Measurements from ENCODE around the gene ZDHHC8. TPM values are rescaled to one million over a fixed set of nuclear protein-coding genes. Genes with fewer than 3 reads are reported as not detected.
"Not testable (repeated sequence)": the region's sequence is repeated elsewhere in the genome, so short reads cannot be mapped to it uniquely, and the experiment has no call there.

Gene ZDHHC8
- total RNA-seq, 2 donors from 2014 or later, result 20.0 to 21.4 TPM

GRCh38 chr22:20157430-20158183, 26.0 kb downstream of the ZDHHC8 start:
- WGBS, 2 donors, result 33 to 50% methylated on average over 3 to 15 of the region's 15 CpGs
- ATAC-seq (no peak), DNase-seq (no peak)
- Histone ChIP-seq H3K27me3 (no peaks in the 10 kb centered on the region), H3K36me3 (replicated peaks in 1 of 2; ENCODE audit: insufficient read depth in 1 of 2, low read depth in 2 of 2) (no peaks in the 10 kb centered on the region), H3K9me3 (no peaks in the 10 kb centered on the region), H3K4me1 (peaks cover 7% of the 10 kb centered on the region), H3K27ac (no peak overlapping the region), H3K4me3 (no peak overlapping the region)
- TF ChIP-seq POLR2A (IDR thresholded peaks at IDR 0.05), result no peak
- TF ChIP-seq, protein P1, sequence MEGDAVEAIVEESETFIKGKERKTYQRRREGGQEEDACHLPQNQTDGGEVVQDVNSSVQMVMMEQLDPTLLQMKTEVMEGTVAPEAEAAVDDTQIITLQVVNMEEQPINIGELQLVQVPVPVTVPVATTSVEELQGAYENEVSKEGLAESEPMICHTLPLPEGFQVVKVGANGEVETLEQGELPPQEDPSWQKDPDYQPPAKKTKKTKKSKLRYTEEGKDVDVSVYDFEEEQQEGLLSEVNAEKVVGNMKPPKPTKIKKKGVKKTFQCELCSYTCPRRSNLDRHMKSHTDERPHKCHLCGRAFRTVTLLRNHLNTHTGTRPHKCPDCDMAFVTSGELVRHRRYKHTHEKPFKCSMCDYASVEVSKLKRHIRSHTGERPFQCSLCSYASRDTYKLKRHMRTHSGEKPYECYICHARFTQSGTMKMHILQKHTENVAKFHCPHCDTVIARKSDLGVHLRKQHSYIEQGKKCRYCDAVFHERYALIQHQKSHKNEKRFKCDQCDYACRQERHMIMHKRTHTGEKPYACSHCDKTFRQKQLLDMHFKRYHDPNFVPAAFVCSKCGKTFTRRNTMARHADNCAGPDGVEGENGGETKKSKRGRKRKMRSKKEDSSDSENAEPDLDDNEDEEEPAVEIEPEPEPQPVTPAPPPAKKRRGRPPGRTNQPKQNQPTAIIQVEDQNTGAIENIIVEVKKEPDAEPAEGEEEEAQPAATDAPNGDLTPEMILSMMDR (IDR thresholded peaks at IDR 0.05), result no peak
- intact Hi-C loops (cut with DNase I), result loop anchor here (2.0 kb wide), 1 partner anchor 127 kb away; no protein-coding TSS in a partner anchor

- ATAC-seq (no peak), DNase-seq (no peak)
- Histone ChIP-seq H3K27me3 (no peaks in the 10 kb centered on the region), H3K27ac (no peak overlapping the region), H3K4me1 (peaks cover 7% of the 10 kb centered on the region), H3K9me3 (no peaks in the 10 kb centered on the region), H3K4me3 (no peak overlapping the region), H3K36me3 (replicated peaks in 1 of 2; ENCODE audit: insufficient read depth in 1 of 2, low read depth in 2 of 2) (no peaks in the 10 kb centered on the region)
- TF ChIP-seq POLR2A (IDR thresholded peaks at IDR 0.05), result no peak
- TF ChIP-seq, protein P1 (IDR thresholded peaks at IDR 0.05), result no peak
- 71 to 78% methylated on average over 11 to 14 of the region's 15 CpGs for WGBS, 2 donors
- intact Hi-C loops (cut with DNase I), result loop anchor here (2.0 kb wide), 1 partner anchor 126 kb away; no protein-coding TSS in a partner anchor
These were observed 26.9 kb downstream of the ZDHHC8 start for GRCh38 chr22:20158391-20159036.

DNA sequence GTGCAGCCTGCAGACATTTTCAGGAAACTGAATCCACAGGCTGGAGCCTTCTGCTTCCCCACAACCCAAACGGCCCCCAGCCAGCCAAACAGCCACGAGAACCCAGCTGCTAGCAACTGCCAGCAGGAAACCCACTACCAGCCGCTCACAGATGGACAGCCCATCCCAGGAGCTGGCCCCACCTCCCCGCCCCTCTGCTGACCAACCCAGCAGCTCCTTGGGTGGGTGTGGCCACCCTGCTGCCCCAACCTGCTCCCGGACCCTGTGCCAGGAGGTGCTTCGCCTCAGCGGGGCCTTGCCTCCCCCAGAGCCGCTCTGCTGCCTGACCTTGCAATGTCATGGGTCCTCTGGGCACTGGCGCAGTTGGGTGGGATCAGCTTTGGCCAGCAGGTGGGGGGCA, 27.5 kb downstream of the ZDHHC8 start:
- Histone ChIP-seq H3K9me3 (no peaks in the 10 kb centered on the region), H3K36me3 (replicated peaks in 1 of 2; ENCODE audit: insufficient read depth in 1 of 2, low read depth in 2 of 2) (no peaks in the 10 kb centered on the region), H3K27ac (no peak overlapping the region), H3K4me1 (peaks cover 7% of the 10 kb centered on the region), H3K4me3 (no peak overlapping the region), H3K27me3 (no peaks in the 10 kb centered on the region)
- DNase-seq, result no peak
- no peak for TF ChIP-seq POLR2A (IDR thresholded peaks at IDR 0.05)
- TF ChIP-seq, protein P1 (IDR thresholded peaks at IDR 0.05), result no peak
- 43 to 53% methylated on average over 3 to 8 of the region's 9 CpGs for WGBS, 2 donors
- intact Hi-C loops (cut with DNase I), result loop anchor here (2.0 kb wide), 1 partner anchor 126 kb away; no protein-coding TSS in a partner anchor
- no peak for ATAC-seq

- not testable (repeated sequence) for ATAC-seq; DNase-seq; H3K27ac ChIP-seq; H3K4me3 ChIP-seq; H3K27me3 ChIP-seq; H3K36me3 ChIP-seq (replicated peaks in 1 of 2; ENCODE audit: insufficient read depth in 1 of 2, low read depth in 2 of 2); H3K4me1 ChIP-seq; H3K9me3 ChIP-seq
- intact Hi-C loops (cut with DNase I), result loop anchor here (2.0 kb wide), 1 partner anchor 125 kb away; no protein-coding TSS in a partner anchor
- WGBS, 2 donors, result 79 to 91% methylated on average over 5 to 7 of the region's 14 CpGs
These were observed 27.9 kb downstream of the ZDHHC8 start for GRCh38 chr22:20159531-20159930.

DNA sequence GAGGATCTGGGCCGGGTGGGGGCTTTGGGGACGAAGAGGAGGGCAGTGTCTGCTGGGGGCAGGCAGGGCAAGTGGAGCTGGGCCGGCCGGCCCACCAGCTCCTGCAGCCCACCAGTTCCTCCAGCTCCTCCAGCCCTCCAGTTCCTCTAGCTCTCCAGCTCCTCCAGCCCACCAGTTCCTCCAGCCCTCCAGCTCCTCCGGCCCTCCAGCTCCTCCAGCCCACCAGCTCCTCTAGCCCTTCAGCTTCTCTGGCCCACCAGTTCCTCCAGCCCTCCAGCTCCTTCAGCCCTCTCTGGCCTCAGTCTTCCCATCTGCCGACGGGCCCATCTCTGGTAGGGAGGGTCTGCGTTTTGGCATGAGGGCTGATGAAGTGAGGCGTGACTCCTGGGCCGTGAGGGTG, 28.4 kb downstream of the ZDHHC8 start:
- 78 to 83% methylated on average over 8 to 10 of the region's 10 CpGs for WGBS, 2 donors
- H3K27me3 ChIP-seq, result no peaks in the 10 kb centered on the region
- H3K4me1 ChIP-seq, result peaks cover 7% of the 10 kb centered on the region
- H3K9me3 ChIP-seq, result no peaks in the 10 kb centered on the region
- no peak for DNase-seq
- no peak overlapping the region for H3K4me3 ChIP-seq
- no peaks in the 10 kb centered on the region for H3K36me3 ChIP-seq (replicated peaks in 1 of 2; ENCODE audit: insufficient read depth in 1 of 2, low read depth in 2 of 2)
- intact Hi-C loops (cut with DNase I), result no loop called here
- no peak overlapping the region for H3K27ac ChIP-seq
- TF ChIP-seq POLR2A (IDR thresholded peaks at IDR 0.05), result no peak
- TF ChIP-seq, protein P1 (IDR thresholded peaks at IDR 0.05), result no peak
- ATAC-seq, result no peak
